Mammary epithelial cell (primary cell): ENCODE data around the gene RFTN1.

Source experiments
- EZH2 ChIP-seq: IDR thresholded peaks from 2 replicates; pipeline ENCODE4 v1.6.1; 2012; ENCODE audit warnings: low read length, inconsistent platforms, borderline replicate concordance
- TF ChIP-seq, protein P1 (sequence below), 2 donors: IDR thresholded peaks in 1 of 2; conservative IDR thresholded peaks in 1 of 2; 2 replicates each; pipeline ENCODE4 v1.5.1; 2011 to 2012; ENCODE audit warnings: inconsistent platforms in 2 of 2, low read length in 2 of 2, mild to moderate bottlenecking in 2 of 2, control low read depth in 1 of 2, low read depth in 1 of 2; ENCODE audit not compliant: insufficient read depth in 1 of 2; ENCODE audit errors: extremely low read depth in 1 of 2

DNA sequence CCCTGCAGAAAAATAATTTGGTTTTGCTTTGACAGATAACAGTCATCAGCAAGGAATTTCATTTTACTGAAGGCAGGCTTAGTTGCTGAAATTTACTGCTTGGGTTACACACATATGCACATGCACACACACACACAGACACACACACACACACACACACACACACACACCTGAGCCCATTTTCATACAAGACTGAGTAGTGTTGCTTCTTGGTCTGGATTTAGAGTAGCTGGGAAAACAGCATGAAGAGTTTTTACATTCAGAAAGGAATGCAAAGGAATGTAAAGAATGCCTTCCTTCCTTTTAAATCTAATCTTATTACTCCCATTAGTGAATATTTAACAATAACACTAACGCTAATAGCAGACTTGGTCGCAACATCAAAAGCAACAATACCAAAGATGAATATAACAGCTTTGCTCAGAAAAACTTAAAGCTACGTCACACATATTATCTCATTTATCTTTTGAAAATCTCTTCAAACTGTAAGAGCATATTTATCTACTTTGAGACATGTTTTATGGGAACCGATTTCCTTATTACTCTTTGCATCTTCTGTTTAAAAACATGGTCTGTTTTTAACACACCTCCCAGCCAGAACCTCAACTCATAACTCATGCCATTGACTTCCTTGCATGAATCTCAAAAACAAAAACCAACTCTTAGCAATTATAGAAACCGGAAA, 32.5 kb downstream of the RFTN1 start:
- TF ChIP-seq, protein P1, sequence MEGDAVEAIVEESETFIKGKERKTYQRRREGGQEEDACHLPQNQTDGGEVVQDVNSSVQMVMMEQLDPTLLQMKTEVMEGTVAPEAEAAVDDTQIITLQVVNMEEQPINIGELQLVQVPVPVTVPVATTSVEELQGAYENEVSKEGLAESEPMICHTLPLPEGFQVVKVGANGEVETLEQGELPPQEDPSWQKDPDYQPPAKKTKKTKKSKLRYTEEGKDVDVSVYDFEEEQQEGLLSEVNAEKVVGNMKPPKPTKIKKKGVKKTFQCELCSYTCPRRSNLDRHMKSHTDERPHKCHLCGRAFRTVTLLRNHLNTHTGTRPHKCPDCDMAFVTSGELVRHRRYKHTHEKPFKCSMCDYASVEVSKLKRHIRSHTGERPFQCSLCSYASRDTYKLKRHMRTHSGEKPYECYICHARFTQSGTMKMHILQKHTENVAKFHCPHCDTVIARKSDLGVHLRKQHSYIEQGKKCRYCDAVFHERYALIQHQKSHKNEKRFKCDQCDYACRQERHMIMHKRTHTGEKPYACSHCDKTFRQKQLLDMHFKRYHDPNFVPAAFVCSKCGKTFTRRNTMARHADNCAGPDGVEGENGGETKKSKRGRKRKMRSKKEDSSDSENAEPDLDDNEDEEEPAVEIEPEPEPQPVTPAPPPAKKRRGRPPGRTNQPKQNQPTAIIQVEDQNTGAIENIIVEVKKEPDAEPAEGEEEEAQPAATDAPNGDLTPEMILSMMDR (conservative IDR thresholded peaks at IDR 0.05 in 1 of 2, IDR thresholded peaks at IDR 0.05 in 1 of 2; ENCODE audit: extremely low read depth in 1 of 2, insufficient read depth in 1 of 2, low read depth in 1 of 2, low read length in 2 of 2): no peak
- TF ChIP-seq EZH2: no peak
